Activated CD8-positive, alpha-beta memory T cell treated with anti-CD3 and anti-CD28 coated beads, Interleukin-2, amount 50 U/mL, for 4 hours (primary cell): ENCODE results near the gene PRPS1.
"Not testable (repeated sequence)": the region's sequence is repeated elsewhere in the genome, so short reads cannot be mapped to it uniquely, and the experiment has no call there.

Experiments
- DNase-seq: peaks from one replicate; pipeline ENCODE4 v3.0.0-alpha.2; 2020

Gene PRPS1

GRCh38 chrX:107632346-107632745, 4.0 kb downstream of the PRPS1 start:
- no peak for DNase-seq

- no peak for DNase-seq
Measured at GRCh38 chrX:107646735-107647134, 18.4 kb downstream of the PRPS1 start.

DNA sequence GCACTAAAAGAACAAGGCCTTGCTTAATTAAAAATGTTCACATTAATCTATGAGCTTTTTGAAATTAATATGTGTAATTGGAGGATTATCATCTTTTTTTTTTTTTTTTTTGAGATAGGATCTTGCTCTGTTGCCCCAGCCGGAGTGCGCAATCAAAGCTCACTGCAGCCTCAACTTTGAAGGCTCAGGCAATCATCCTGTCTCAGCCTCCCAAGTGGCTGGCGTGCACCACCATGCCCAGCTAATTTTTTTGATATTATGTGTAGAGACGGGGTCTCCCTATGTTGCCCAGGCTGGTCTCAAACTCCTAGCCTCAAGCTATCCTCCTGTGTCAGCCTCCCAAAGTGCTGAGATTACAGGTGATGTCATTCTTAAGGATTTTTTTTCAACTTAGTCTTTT, 20.0 kb downstream of the PRPS1 start:
- no peak for DNase-seq

- DNase-seq, result no peak
Measured at GRCh38 chrX:107654566-107654871, 26.2 kb downstream of the PRPS1 start.

DNA sequence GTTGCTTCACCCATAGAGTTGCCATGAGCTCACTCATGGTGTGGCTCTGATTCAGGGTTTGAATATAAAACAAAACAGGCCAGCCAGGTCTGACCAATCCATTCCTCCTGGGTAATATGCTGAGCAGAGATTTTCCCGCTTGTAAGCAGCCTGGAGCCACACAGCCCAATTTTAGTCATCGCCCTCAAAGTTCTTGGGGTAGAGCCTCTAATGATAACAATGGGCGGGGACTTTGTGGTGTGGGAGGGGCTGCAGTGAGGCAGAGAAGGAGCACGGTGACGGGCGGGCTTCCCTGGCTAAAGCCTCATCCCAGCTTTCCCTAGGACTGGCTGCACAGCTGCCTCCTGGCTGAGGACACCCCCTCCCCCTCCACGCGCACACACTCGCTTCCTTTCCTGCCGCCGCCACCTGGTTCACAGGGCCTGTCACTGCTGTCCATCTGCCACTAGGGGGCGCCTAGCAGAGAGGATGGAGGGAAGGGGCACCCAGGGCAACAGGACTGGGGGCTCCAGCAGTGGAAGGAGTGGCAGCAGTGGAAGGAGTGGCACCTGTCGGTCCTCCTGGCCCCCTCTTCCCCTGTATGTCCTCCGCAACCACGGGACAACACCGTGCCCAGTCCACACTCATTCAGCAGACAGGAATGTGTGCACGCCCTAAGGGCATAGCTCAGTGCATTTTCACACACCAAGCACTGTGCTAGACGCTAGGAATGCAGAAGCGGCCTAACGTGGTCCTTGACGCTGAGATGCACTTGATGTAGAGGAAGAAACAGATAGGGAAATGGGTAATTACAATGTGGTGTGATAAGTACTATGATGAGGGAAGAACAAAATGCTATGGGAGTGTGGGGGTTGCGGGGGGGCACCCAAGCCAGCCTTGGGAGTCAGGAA, 26.8 kb downstream of the PRPS1 start:
- DNase-seq, result peak; percentile 68

DNA sequence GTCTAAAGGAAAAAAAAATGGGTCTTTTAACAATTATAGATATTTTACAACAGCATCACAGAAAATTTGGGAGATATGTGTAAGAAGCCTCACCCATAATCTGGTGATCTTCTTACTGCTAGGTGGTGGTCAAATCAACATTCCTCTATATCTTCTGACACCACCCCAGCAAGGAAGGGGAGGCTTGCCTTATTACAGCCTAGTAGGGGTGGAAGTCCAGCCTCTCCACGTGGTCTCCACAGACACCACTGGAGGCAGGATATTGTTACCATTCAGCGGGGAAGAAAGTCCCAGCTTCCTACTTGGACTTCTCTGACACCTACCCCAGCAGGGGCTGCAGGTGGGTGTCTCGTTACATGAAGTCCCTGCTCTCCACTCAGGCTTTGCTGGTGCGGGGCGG, 28.7 kb downstream of the PRPS1 start:
- DNase-seq, result no peak

DNA sequence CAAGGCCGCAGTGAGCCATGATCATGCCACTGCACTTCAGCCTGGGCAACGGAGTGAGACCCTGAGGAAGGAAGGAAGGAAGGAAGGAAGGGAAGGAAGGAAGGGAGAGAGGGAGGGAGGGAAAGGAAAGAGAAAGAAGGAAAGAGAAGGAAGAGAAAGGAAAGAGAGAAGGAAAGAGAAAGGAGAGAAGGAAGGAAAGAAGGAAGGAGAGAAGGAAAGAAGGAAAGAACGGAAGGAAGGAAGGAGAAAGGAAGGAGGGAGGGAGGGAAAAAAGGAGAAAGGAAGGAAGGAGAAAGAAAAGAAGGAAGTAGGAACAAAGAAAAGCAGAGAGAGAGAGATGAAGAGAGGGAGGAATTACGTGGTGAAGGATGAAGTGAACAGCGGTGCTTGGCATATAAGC, 30.4 kb downstream of the PRPS1 start:
- no peak for DNase-seq

- DNase-seq, result no peak
Measured at GRCh38 chrX:107659286-107659685, 31.0 kb downstream of the PRPS1 start.

DNA sequence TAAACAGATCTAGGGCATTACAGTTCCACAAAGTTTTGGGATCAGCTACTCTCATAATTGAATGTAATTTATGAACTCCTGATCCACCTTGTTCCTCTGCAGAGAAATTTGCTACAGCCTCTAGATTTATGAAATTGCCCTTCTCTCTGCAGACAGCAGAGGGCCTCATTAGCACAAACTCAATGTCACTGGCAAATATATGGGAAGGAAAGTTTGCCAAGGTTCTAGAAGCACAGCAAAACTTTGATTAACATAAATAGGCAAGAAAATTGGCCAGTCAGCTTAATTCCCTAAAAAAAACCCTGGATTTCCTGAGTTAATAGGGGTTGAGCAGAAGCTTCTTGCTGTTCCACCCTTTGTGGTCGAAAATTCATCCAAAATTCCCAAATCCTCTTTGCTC, 31.5 kb downstream of the PRPS1 start:
- DNase-seq, result no peak

DNA sequence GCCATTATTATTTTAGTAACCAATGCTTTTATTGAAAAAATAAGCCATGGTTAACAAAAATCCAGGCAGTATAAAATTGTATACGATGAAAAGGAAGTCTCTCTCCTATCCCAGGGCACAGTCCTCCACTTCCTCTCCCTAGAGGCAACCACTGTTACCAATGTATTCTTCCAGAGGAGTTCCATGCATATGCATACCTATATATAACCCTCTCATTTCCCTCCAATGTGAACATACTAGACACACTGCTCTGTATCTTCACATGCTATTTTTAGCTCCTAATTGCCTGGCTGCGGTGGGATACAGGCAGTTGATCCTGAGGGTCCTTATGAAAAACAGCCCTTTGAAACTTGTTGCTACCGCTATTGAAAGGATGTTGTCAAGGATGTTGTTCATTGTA, 33.8 kb downstream of the PRPS1 start:
- no peak for DNase-seq

- no peak for DNase-seq
Measured at GRCh38 chrX:107662824-107663223, 34.5 kb downstream of the PRPS1 start.

- no peak for DNase-seq
Measured at GRCh38 chrX:107666931-107667330, 38.6 kb downstream of the PRPS1 start.

- no peak for DNase-seq
Measured at GRCh38 chrX:107667426-107667825, 39.1 kb downstream of the PRPS1 start.

DNA sequence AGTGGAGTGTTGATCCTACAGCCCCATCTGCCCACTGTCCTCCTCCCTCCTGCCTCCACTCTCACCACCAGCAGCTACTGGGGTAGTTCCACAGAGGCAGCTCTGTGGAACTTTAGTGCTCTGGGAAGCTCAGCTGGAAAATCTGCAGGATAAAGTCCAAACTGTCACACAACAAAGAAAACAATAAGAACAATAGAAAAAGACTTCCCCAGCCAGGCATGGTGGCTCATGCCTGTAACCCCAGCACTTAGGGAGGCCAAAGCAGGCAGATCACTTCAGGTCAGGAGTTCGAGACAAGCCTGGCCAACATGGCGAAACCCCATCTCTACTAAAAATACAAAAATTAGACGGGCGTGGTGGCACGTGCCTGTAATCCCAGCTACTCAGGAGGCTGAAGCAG, 40.4 kb downstream of the PRPS1 start:
- DNase-seq, result not testable (repeated sequence)

DNA sequence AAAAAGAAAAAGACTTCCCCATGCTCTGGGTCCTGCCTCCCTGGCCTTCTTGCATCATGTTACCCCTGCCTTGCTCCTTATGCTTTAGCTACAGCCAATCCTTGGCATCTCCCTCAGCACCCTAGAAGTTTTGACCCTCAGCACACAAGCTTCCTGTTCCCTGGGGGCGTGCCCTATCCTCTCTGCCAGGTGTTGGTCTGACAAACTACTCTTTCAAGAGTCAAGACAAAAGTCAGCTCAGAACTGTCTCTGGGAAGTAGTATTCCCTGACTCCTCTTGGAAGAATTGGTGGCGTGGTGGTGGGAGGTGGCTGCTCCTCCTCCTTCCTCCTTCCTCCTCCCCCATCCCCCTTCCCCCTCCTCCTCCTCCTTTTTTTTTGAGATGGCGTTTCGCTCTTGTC, 41.0 kb downstream of the PRPS1 start:
- DNase-seq, result no peak

- no peak for DNase-seq
Measured at GRCh38 chrX:107669885-107670628, 41.7 kb downstream of the PRPS1 start.

GRCh38 chrX:107671256-107671655, 42.9 kb downstream of the PRPS1 start:
- not testable (repeated sequence) for DNase-seq

GRCh38 chrX:107672955-107673378, 44.7 kb downstream of the PRPS1 start:
- peak; percentile 74 for DNase-seq

GRCh38 chrX:107673431-107673830, 45.1 kb downstream of the PRPS1 start:
- DNase-seq, result no peak

DNA sequence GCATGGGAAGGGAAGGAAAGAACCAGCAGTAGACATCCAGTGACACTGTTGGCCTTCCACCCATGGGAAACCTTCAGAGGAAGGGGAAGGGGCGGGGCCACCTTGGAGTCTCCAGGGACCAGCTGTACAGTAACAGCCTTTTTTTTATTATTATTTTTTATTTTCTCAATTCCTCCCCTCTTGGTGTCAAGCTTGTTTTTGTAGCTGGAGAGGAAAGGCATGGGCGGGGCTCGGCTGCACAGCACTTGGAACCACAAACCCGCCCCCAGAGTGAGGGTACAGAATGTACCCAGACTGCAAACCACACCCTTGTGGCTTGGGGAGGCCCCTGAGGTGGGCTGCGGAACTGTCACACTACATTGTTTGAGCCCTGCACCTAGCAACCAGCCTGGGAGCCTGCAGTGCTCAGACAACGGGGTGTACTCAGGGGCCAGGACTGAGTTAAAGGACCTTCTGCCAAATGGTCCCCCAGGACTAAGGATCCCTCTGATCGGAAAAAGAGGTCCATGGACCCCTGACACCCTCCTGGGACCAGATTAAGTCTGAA, 45.7 kb downstream of the PRPS1 start:
- DNase-seq, result peak; percentile 90

DNA sequence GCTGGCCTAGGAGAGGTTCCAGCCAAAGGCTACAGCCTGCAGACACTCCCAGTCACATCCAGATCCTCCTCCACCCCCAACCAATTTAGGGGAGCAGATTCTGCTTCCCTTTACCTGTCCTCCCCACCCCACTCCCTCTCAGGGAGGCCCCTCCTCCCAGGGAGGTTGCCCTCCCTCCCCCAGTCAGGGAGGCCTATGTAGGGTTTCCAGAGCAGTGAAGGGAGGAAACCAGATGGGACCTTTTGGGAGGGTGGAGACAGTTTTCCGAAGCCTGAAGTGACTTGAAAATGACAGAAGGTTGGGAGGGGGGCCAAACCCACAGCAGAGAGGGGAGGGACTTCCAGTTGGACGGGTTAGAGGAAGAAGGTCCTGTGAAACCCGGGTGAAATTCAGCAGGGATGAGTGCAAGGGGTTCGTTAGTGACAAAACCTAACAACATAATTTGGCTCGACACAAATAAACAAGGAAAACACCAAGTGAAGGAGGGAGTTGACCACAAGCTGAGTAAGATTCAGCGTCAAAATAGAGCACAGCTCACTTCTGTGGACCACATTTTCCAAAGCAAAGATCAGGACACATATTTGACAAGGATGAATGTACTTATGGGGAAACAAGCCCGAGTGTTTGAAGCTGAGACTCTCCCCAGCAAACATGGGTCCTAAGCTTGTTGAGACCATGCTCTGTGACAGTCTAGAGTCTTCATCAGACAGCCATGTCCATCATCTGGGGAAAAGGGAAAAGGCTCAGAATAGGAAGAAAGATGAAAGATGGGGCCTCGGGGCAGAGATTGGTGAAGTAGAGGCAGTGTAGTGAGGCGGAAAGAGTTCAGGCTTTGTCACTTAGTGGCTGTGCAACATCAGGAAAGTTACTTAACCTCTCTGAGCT, 46.4 kb downstream of the PRPS1 start:
- DNase-seq, result peak; percentile 28

GRCh38 chrX:107675365-107675654, 47.0 kb downstream of the PRPS1 start:
- DNase-seq, result no peak

GRCh38 chrX:107675823-107676555, 47.7 kb downstream of the PRPS1 start:
- DNase-seq, result no peak
